Dedifferentiated amniotic fluid mesenchymal stem cell (primary cell): ENCODE measurements around the gene USF1.
"Not testable (repeated sequence)": the region's sequence is repeated elsewhere in the genome, so short reads cannot be mapped to it uniquely, and the experiment has no call there.

Experiments
- DNase-seq: peaks from one replicate; pipeline ENCODE4 v3.0.0-alpha.2; 2016; ENCODE audit errors: extremely low spot score

The USF1 gene

DNA sequence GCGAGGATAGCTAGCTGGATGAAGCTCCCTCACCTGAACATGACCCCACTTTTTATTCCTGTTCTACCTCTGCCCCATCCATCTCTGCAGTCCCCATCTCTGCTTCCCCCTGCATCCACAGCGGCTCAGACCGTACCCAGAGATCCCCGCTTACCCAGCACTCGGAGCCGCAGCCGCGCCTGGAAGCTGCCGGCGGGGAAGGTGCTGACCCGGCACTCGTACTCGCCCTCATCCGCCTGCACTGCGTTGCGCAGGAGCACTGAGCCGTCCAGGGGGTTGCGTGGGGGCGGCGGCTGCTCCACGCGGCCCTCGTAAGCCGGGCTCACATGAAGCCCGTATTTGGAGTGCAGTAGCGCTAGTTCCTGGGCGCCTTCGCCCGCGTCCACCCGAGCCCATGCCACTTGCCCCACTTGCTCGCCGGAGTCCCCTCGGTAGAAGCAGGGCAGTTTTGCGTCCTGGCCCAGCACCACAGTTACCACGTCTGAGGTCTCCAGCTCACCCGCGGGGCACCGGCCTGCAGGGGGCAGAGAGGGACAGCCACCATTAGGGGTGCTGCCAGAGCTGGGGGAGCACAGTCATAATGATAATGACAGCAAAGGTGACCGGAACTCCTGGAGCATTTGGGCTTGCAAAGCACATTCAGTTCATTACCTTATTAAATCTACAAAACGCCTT is 33.8 kb upstream of the USF1 start:
- no peak for DNase-seq

DNA sequence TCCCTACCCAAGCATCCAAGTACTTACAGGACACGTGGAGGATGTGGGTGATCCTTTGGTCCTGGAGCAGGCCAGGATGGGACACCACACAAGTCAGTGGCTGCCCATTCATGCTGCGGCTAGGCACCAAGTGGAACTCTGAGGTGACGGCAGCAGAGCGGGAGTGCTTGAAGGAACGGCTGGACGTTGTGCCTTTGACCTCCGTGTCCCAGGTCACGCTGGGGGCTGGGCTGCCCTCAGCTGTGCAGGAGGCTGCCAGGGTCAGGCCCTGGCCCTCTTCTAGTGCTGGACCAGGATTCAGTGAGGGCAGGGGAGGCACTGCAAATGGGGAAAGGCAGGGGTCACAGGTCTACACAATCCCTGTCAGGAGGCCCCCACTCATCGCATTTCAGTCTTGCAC is 31.6 kb upstream of the USF1 start:
- no peak for DNase-seq

DNA sequence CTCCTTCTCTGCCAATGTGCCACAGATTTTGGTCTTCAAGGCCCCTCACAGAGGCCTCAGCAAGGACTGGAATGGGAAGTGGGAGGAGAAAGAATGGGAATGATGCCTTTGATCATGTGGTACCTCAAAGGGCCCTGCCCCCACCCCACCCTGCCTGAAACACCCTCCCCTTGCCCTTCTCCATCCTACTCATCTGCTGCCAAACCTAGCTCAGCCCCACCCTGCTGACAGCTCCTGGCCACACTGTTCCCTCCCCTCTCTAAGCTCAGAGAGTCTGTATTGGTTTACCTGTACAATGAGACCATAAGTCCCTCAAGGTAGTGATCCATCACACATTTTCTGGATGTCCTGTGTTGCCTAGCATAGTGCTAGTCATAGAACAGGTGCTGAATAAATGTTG is 30.6 kb upstream of the USF1 start:
- no peak for DNase-seq

DNA sequence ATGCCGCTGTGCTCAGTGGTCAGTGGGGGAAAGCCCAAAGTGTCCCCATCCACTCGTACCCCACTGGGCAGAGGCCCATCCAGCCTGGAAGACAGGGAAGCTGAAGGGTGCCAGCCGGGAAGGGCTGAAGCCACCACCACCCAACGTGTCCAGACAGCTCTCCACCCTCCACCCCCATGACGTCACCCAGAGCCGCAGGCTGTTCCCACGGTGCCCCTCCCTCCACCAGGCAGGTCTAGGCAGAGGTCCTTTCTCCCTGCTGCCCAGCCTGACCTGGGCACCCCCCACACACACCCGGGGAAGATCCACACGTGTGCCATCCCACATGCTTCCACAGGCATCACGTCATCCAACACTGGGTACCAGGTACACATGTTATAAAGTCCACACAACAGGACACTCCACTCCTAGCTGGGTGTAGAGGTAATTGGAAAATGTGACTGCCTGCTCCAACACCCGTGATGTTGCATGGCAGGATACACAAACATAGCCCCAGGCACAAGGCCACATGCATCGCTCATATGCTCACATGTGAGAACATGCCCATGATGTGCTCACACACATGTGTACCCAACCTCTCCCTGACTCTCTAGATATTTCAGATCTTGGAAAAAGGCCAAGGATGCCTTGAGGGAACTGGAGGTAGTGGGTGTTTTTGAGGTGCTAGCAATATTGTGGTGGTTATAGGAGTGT is 29.0 kb upstream of the USF1 start:
- no peak for DNase-seq

DNA sequence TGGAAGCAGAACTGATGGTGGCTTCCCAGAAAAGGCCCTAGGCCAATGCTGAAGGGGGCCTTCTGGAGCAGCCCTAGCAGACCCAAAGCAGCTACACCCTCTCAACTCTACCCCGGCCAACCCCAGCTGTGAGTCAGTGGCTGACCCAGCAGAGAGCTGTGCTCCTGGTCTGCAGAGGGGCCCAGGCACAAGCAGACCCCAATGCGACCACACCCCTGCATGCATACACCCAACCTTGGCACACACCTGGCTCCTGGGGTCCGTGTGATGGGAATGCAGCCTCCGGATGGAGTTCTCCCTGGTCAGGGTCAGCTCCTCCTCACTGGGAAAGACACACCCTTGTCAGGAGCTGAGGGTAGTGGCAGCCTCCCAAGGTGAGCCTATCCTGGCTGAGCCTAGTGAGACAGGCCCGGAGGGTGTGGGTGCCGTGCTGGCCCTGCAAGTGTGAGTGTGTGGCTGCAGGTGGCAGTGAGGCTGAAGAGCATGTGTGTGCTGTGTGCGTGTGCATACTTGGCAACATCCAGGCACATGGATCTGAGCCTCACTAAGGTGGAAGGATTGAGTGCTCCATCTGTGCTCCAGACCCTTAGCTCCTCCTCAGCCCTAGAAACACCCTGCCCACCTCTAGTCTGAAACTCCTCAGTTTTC is 27.8 kb upstream of the USF1 start:
- DNase-seq = no peak

DNA sequence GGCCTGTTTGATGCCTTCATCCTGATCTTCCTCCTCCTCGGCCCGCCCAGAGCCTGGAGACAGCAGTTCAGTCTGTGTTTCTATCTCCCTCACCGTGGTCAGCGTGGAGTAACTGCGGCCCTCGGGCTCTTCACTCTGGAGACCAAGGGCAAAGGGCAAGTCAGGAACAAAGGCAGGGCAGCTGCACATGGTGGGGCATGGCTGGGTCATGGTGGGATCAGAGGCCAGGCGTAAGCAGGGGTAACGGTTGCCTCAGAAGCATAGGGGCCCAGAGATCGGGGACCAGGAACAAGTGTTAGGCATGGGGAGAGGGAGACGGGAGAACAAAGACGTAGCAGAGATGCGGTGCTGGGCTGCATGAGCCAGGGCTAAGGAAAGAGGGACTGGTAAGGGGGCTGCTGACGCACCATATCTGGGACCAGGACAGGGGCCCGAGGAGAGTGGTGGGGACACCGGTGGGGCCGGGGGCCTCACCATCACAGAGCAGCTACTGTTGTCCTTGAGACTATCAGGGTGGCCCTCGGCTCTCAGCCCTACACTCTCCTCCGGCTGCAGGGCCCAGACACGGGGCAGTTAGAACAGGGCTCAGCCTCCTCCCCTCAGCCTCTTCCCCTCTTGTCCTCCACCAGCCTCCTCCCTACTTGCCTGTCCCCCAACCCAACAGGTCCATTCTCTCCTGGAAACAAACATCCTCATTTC is 27.1 kb upstream of the USF1 start:
- no peak for DNase-seq

DNA sequence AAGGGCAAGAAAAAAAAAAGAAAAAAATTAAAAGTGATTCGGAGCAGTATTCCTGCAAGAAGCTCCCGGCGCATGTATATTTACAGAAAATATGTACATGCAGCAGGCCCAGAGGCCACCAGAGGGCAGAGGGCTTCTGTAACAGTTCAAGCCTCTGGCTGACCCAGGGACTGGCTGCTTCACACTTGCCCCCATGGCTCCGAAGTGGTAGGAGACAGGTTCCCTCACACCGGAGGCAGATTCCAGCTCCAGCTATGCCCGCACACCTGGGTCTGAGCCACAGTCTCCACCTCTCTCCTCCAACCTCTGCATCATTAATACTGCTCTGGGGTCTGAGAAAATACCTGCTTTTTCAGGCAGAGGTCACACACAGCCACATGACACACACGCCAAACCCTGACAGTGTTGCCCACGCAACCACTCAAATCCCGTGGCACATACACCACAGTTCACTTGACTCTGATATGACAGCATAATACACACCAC is 26.2 kb upstream of the USF1 start:
- no peak for DNase-seq

DNA sequence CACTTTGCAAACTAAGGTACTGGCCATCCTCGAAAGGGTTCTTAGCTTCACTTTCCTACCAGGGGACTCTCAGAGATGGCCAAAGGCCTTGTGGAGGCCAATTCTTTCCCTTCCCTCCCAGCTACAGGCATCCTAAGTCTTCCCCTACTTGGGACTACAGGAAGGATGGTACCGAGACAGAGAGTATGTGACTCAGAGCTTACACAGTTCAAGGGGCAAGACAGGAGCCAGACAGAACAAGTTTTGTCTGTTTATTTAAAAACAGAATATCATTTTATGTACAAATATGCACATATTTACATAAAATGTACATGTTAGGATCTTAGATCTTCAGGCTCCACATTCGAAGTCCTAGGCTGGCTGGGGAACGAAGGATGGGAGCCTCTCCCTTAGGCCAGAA is 25.0 kb upstream of the USF1 start:
- no peak for DNase-seq

DNA sequence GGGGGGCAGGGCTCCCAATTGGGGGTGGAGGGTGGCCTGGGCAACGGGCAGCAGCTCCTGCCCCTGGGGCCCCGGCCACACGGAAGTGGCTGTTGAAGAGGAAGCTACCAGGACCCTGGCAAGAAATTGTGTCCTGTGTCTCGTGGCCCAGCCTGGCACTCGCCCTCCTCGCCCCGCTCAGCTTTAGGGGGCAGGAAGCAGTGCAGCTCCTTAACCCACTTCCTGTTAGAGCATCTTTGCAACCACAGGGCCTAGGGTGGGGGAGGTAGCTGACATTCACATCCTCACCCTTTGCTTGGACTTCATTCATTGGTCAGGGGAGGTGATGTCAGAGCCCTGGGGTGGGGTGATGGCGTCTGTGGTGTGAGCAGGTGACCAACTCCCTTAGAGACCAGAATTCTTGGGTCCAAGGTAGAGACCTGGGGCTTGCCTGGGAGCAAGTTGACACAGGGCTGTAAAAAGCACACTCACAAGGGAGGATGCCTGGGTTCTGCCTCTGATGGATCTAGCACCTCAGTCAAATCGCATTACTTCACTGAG is 24.0 kb upstream of the USF1 start, which contains the start of gene ARHGAP30:
ARHGAP30 (minus strand) TSS at position 161 of the 540 bp plus-strand sequence. CDS start 267 bp downstream, outside the sequence.
- DNase-seq = no peak

DNA sequence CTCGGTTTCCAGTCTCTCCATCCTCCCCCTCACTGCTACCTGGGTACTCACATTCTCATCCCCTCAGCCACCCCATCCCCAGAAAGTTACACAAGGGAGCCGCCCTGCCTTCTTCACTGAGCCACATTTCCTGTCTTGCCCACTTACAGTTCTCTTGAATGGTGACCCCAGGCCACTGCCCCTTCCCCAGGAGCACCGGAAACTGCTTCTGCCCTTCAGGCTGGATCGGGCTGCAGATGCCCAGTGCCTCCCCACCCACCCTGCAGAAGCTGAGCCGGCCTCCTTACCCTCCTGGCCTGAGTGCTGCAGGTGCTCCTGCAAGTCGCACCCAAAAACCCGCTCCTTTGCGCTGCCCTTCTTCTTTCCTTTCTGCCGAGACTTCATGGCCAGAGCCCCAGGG is 23.5 kb upstream of the USF1 start:
- DNase-seq = no peak

DNA sequence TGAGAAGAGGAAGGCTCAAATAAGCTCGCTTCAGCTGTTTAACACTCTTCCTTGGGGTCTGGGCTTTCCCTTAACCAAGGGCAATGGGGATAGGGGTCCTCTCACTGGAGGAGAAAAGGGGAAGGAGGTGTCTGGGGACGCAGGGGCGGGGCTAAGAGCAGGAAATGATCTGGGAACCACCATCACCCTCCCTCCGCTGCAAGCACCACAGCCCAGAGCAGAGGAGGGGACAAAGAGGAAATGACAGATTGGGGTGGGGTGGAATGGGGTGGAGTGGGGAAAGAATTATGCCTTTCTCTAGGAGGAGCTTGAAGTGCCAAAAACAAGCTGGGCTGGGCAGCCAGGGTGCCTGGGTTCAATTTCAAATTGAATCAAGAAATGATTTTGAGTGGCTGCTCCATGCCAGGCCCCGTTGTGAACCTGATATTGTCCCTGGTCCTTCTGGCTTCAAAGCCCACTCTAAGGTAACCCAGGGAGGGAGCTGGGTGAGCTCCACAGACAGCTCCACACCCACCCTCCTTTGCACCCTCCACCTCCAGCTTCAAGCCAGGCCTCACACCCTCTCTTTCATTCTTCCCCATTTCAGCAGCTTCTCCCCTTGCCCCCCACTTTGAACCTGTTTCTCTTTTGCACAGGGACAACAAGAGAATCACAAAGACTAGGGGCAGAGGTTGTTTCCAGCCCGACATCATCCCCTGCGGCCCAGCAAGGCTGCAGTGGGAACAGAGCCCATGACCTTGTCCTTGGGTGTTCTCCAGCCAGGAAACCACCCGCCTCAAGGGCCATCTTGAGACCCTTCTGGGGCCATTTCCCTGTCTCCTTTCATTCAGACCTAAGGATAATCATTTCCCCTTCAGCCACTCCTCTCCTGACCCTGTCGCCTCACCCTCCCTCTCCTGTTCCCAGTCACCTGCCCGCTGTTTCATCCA is 22.8 kb upstream of the USF1 start:
- DNase-seq = no peak

DNA sequence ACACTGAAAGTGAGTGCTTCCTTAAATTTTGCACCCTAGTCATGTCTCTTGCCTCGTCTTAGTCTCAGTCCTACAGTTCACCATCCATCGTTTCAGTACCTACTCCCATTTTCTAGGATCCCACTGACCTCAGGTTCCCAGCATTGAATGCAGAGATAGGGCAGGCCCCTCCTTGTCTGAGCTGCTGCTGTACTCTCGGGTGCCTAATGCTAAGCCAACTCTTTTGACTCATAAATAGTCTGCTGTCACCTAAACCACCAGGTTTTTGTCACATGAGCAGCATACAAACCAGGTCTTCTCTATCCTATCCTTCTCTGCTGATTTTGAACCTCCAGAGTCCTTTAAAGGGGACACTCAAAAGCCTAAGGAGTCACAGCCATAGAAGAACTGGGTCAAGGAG is 20.9 kb upstream of the USF1 start:
- DNase-seq = no peak

DNA sequence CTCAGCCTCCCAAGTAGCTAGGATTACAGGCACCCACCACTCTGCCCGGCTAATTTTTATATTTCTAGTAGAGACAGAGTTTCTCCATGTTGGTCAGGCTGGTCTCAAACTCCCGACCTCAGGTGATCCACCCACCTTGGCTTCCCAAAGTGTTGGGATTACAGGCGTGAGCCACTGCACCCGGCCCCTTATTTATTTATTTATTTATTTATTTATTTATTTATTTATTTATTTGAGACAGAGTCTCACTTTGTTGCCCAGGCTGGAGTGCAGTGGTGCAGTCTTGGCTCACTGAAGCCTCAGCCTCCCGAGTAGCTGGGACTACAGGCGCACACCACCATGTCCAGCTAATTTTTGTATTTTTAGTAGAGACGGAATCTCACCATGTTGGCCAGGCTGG is 19.9 kb upstream of the USF1 start:
- not testable (repeated sequence) for DNase-seq

DNA sequence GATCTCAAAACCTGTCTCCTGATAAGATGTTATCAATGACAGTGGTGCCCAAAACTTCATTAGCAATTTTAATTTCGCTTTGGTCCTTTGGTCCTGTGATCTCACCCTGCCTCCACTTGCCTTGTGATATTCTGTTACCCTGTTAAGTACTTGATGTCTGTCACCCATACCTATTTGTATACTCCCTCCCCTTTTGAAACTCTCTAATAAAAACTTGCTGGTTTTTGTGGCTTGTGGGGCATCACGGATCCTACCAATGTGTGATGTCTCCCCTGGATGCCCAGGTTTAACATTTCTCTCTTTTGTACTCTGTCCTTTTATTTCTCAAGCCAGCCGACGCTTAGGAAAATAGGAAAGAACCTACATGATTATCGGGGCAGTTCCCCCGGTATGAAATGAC is 18.2 kb upstream of the USF1 start:
- DNase-seq = not testable (repeated sequence)

DNA sequence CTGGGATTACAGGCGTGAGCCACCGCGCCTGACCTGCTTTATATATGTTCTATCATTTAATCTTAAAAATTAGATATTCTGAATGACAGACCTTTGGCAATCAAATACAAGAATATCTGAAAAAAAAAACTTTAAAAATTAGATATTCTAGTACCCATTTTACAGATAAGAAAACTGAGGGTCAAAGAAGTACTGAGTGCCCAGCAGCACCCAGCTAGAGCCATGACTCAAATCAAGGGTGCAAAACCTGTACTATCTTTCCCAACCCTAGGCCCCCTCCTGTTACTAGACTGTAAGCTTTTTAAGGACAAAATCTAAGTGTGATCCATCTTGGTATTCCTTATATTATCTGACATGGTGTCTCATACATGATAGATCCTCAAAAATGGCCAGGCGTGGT is 15.6 kb upstream of the USF1 start:
- DNase-seq = no peak

DNA sequence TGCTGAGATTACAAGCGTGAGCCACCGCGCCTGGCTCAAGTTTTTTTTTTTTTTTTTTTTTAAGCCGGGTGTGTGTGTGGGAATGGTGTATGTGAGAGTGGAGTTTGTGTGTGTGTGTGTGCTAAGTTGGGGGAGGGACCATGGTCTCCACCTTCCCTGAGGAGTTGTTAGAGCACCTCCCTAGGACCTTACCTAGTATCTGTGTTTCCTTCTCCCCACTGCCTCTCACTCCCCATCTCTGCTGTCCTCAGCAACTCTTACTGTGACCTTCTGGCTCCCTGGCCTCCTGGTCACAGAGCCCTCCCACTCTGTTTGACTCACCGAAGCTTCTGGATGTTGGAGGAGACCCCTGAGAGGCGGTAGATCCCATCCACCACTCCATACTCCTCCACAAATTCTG is 13.5 kb upstream of the USF1 start:
- no peak for DNase-seq

DNA sequence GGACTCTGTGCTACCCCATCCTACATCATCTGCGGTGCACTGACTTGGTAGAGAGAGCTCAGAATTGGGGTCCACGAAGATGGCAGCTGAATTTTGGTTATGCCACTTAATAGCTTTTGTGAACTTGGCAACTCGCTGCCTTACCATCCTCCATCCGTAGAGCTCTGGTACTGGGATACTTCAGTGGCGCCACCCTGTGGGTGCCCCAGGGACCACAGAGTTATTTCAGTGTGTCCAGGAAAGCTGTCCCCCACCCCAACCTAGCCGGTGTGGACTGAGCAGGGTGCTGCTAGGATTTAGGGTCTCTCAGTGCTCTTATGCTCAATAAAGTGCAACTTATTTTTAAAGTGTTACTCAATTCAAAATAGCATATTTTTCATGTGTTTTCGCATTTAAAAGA is 9.0 kb upstream of the USF1 start:
- DNase-seq = no peak

DNA sequence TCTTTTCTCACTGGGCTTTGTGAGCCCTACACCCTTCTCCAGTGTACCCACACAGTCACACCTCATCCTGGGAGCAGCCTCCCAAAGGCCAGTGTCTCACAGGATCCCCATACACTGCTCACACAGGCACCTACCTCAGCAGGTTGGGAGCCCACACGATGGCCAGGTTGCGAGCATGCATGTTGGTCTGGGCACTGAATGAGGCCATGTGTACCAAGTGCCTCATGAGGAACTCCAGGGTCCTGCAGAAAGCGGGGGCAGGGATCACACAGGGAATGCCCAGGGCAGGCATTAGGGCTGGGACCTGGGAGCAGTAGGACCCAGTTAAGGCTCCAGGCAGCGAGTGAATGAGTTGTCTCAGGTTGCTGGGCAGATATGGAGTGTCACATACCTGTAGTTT is 8.5 kb upstream of the USF1 start:
- no peak for DNase-seq

DNA sequence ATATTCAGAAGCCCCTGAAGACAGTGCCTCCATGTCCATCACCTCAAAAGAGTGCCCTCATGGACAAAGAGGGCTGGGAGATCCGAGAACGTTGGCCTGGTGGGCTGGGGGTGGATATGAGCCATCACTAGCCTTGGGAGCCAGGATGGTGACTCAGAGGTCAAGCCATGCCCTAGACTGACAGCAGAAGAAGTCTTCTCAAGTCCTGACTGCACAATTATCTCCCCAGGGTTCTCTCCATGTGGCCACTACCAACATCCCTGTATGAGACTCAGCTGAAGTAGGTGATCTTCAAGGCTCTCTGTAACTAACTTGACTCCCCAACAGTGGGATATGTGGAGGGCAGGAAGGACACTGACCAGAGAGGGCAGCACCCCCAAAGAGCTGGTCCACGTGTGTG is 7.1 kb upstream of the USF1 start:
- no peak for DNase-seq

DNA sequence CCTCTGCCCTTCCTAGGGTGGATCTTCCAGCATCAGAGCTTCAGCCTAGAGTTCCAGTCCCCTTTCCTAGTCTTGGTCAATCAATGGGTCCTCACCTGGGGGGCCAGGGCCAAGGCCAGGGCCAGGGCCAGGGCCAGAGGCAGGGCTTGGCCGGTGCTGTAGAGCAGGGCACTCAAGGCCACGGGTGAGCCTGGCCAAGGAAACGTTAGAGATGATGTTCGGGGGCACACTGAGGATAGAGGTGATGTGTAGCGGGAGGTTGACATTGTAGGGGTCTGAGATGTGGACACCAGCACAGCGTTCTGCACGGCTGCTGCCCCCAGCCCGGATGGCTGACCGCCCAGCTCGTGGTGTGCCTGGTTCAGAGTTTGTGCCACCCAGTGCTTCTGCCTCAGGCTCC is 5.4 kb upstream of the USF1 start:
- no peak for DNase-seq
